ENCODE measurements around the gene EIF3K.

The EIF3K gene

GRCh38 chr19:38650172-38650775, 31.3 kb downstream of the EIF3K start:
- no peak for DNase-seq (ENCODE audit: low read depth)

- DNase-seq (ENCODE audit: low read depth), result no peak
Measured at GRCh38 chr19:38650911-38651584, 32.1 kb downstream of the EIF3K start.

GRCh38 chr19:38653028-38653571, 34.1 kb downstream of the EIF3K start:
- no peak for DNase-seq (ENCODE audit: low read depth)

- no peak for DNase-seq (ENCODE audit: low read depth)
Measured at GRCh38 chr19:38654628-38655055, 35.7 kb downstream of the EIF3K start.

GRCh38 chr19:38655148-38655824, 36.3 kb downstream of the EIF3K start:
- DNase-seq (ENCODE audit: low read depth), result no peak

- DNase-seq (ENCODE audit: low read depth), result no peak
Measured at GRCh38 chr19:38656171-38656981, 37.4 kb downstream of the EIF3K start.

- no peak for DNase-seq (ENCODE audit: low read depth)
Measured at GRCh38 chr19:38657633-38658222, 38.7 kb downstream of the EIF3K start.

GRCh38 chr19:38658462-38659306, 39.7 kb downstream of the EIF3K start:
- no peak for DNase-seq (ENCODE audit: low read depth)

GRCh38 chr19:38660724-38661123, 41.7 kb downstream of the EIF3K start:
- DNase-seq (ENCODE audit: low read depth), result no peak

- no peak for DNase-seq (ENCODE audit: low read depth)
Measured at GRCh38 chr19:38661136-38661535, 42.1 kb downstream of the EIF3K start.

- DNase-seq (ENCODE audit: low read depth), result no peak
Measured at GRCh38 chr19:38661996-38662395, 43.0 kb downstream of the EIF3K start.

- DNase-seq (ENCODE audit: low read depth), result no peak
Measured at GRCh38 chr19:38662537-38663155, 43.7 kb downstream of the EIF3K start.

- no peak for DNase-seq (ENCODE audit: low read depth)
Measured at GRCh38 chr19:38663156-38663651, 44.2 kb downstream of the EIF3K start.

- DNase-seq (ENCODE audit: low read depth), result no peak
Measured at GRCh38 chr19:38663957-38664502, 45.0 kb downstream of the EIF3K start.

- no peak for DNase-seq (ENCODE audit: low read depth)
Measured at GRCh38 chr19:38664503-38665211, 45.7 kb downstream of the EIF3K start.

- DNase-seq (ENCODE audit: low read depth), result no peak
Measured at GRCh38 chr19:38665219-38665931, 46.4 kb downstream of the EIF3K start.

- no peak for DNase-seq (ENCODE audit: low read depth)
Measured at GRCh38 chr19:38665950-38666662, 47.1 kb downstream of the EIF3K start.
